Thyroid gland (tissue), 4 donors: ENCODE measurements around the gene GABPB1.

Experiments used
- POLR2A ChIP-seq, 2 donors: fragments of 450-650 bp; IDR thresholded peaks; one replicate each; pipeline ENCODE4 v1.6.1; 2017; ENCODE audit warnings: antibody characterized with exemption in 2 of 2, mild to moderate bottlenecking in 2 of 2, moderate library complexity in 1 of 2
- TF ChIP-seq, protein P1 (sequence below), 6 experiments: fragments of 200-600 bp in 3 of 6; fragments of 450-650 bp in 3 of 6; sonication (generic) in 3 of 6; IDR thresholded peaks; one replicate each; pipeline ENCODE4 v1.5.1; 2016 to 2019; ENCODE audit warnings: antibody characterized with exemption in 6 of 6, mild to moderate bottlenecking in 2 of 6, inconsistent platforms in 1 of 6, moderate library complexity in 1 of 6

- TF ChIP-seq, protein P1, sequence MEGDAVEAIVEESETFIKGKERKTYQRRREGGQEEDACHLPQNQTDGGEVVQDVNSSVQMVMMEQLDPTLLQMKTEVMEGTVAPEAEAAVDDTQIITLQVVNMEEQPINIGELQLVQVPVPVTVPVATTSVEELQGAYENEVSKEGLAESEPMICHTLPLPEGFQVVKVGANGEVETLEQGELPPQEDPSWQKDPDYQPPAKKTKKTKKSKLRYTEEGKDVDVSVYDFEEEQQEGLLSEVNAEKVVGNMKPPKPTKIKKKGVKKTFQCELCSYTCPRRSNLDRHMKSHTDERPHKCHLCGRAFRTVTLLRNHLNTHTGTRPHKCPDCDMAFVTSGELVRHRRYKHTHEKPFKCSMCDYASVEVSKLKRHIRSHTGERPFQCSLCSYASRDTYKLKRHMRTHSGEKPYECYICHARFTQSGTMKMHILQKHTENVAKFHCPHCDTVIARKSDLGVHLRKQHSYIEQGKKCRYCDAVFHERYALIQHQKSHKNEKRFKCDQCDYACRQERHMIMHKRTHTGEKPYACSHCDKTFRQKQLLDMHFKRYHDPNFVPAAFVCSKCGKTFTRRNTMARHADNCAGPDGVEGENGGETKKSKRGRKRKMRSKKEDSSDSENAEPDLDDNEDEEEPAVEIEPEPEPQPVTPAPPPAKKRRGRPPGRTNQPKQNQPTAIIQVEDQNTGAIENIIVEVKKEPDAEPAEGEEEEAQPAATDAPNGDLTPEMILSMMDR (IDR thresholded peaks at IDR 0.05) = no peak
- TF ChIP-seq POLR2A (IDR thresholded peaks at IDR 0.05) = no peak
Measured at GRCh38 chr15:50280271-50280670, 74.7 kb downstream of the GABPB1 start.
